Parietal lobe (tissue), 1 donor: Measurements from ENCODE around the gene LAT. TPM values are rescaled to one million over a fixed set of nuclear protein-coding genes. Genes with fewer than 3 reads are reported as not detected.

ENCODE experiments used
- total RNA-seq: library from RNA; depleted of rRNA; stranded (reverse); fragments of >200 nt; gene quantifications from one replicate; pipeline ENCODE4 v1.2.3, GENCODE V29; 2014

The LAT gene
- 1.3 TPM for total RNA-seq

DNA sequence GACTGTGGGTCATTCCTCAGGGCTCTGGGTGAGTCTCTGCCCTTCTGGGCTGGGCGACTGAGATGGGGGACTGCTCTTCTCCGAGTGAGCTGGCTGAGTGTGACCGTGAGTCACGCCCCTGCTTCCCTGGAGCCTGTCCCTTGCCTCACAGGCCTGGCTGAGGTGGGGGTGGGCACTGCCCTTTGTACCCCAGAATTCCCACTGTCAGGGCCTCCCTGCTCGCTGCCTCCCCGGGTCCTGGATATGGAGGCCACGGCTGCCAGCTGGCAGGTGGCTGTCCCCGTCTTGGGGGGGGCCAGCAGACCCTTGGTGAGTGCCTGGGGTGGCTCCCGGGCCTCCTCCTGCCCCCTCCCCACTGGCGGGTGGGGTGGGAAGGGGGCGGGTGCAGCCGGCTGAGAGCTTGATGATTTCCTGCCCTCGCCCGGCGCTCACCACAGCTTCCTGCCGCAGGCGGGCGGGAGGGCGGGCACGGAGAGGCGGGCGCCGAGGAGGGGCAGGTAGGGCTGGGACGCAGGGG, at the start of gene LAT:
TSS of gene LAT (plus strand) at position 434 of the 517 bp plus-strand sequence. CDS start 366 bp downstream, outside the sequence.

GRCh38 chr16:28950648-28951409, 34.0 kb upstream of the LAT start, which contains the start of gene NFATC2IP:
Gene NFATC2IP (plus strand): TSS chr16:28950937. CDS start chr16:28951012, 75 bp downstream.

GRCh38 chr16:28974437-28975157, 10.3 kb upstream of the LAT start, which contains the start of gene SPNS1:
Gene SPNS1 (plus strand): TSS chr16:28974778. CDS start chr16:28975152, 374 bp downstream.

Other genes with a start within 250 kb of the LAT start
- 11.6 TPM for gene NPIPB9, start 233.3 kb upstream of the LAT start, total RNA-seq
- gene ATXN2L, start 162.1 kb upstream of the LAT start, total RNA-seq = 72.3 TPM
- 54.5 TPM for gene TUFM, start 138.7 kb upstream of the LAT start, total RNA-seq
- 21.6 TPM for gene SH2B1, start 121.2 kb upstream of the LAT start, total RNA-seq
- gene ATP2A1, start 106.6 kb upstream of the LAT start, total RNA-seq = 0.63 TPM
- 21.9 TPM for gene RABEP2, start 59.8 kb upstream of the LAT start, total RNA-seq
- 0.94 TPM for gene CD19, start 53.1 kb upstream of the LAT start, total RNA-seq
- gene NFATC2IP, start 34.1 kb upstream of the LAT start, total RNA-seq = 45.1 TPM
- 19.4 TPM for gene SPNS1, start 10.3 kb upstream of the LAT start, total RNA-seq